ENCODE data around the gene GNA14. TPM values are rescaled to one million over a fixed set of nuclear protein-coding genes. Genes with fewer than 3 reads are reported as not detected.

The GNA14 gene
- total and polyA plus RNA-seq, 2 donors: 8.8 to 17.6 TPM

DNA sequence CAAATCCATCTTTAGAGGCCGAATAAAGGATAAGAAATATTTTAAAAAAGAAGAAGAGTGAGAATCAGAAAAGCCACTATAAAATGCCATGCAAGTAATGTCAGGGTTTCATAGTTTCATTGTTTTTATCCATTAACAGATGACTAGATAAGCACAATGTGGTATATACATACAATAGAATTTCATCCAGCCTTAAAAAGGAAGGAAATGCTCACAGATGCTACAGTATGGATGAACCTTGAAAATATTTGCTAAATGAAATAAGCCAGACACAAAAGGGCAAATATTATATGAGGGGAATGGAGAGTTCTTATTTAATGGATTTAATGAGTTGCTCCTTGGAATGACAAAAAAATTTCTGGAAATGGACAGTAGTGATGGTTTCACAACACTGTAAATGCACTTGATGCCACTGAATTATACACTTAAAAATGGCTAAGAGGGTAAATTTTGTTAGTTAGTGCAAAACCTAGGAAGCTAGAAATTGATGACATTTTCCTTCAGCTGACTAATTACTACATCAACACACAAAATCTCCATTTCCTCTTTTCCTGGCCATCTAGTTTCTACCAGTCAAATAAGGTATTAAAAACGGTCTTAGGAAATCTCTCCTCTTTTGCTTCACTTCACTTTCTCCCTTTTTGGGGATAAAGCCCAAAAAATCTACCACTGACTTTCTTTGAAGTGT lies 86.6 kb downstream of the GNA14 start:
- Histone ChIP-seq H3K4me3 (ENCODE audit: low read depth, low read length) (no peak overlapping the region), H3K4me1 (ENCODE audit: insufficient read depth) (no peaks in the 10 kb centered on the region), H3K36me3 (ENCODE audit: insufficient read depth) (no peaks in the 10 kb centered on the region), H3K27ac (ENCODE audit: low read depth) (no peak overlapping the region)
- no peak for DNase-seq (ENCODE audit: extremely low spot score)
- WGBS: 79% methylated on average over 2 of the region's 2 CpGs

DNA sequence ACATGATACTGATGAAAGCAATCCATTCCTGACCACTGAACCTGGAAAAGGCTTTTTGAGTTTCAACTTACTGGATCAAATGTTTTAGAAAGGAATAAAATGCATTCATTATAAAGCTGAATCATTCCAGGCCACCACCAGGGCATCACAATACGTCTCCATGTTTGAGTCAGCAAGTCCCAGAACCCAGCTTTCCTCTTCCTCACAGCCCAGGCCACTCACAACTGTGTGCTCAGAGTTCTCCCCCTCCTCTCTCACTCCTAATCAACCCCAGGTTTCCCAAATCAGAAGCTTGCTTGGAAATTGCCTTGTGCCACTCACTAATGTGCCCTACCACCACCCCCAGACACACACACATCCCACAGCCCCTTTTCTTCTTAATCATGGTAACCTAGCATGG lies 91.7 kb downstream of the GNA14 start:
- H3K36me3 ChIP-seq (ENCODE audit: insufficient read depth): no peaks in the 10 kb centered on the region
- no peak for DNase-seq (ENCODE audit: extremely low spot score)
- no peak overlapping the region for H3K4me3 ChIP-seq (ENCODE audit: low read depth, low read length)
- WGBS: 83% methylated on average over 1 of the region's 1 CpG
- no peak overlapping the region for H3K27ac ChIP-seq (ENCODE audit: low read depth)
- H3K4me1 ChIP-seq (ENCODE audit: insufficient read depth): no peaks in the 10 kb centered on the region

DNA sequence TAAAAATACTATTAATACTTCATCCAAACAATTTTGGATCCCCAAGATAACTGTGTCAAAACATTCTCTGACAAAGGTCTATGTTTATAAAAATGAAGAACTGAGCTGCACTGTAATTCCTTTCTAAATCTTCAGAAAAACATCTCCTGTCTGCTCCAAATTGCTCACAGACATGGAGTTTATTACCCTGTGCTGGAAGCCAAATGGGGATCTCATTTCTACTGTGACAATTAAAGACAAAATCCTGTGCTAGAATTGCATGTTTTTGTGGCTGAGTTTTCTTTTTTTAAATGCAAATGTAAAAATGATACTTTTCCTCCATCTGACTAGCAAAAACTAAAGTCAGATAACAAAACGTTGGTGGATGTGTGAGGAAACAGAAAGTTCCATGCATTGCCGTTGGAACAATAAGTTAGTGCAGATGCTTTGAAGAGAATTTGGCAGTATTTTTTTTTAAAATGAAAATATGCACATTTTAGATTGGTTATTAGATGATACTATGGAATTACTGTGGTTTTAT lies 93.5 kb downstream of the GNA14 start:
- 19% methylated on average over 2 of the region's 2 CpGs for WGBS
- Histone ChIP-seq H3K4me1 (ENCODE audit: insufficient read depth) (no peaks in the 10 kb centered on the region), H3K27ac (ENCODE audit: low read depth) (no peak overlapping the region), H3K36me3 (ENCODE audit: insufficient read depth) (no peaks in the 10 kb centered on the region), H3K4me3 (ENCODE audit: low read depth, low read length) (no peak overlapping the region)
- peak; percentile 40 for DNase-seq (ENCODE audit: extremely low spot score)

DNA sequence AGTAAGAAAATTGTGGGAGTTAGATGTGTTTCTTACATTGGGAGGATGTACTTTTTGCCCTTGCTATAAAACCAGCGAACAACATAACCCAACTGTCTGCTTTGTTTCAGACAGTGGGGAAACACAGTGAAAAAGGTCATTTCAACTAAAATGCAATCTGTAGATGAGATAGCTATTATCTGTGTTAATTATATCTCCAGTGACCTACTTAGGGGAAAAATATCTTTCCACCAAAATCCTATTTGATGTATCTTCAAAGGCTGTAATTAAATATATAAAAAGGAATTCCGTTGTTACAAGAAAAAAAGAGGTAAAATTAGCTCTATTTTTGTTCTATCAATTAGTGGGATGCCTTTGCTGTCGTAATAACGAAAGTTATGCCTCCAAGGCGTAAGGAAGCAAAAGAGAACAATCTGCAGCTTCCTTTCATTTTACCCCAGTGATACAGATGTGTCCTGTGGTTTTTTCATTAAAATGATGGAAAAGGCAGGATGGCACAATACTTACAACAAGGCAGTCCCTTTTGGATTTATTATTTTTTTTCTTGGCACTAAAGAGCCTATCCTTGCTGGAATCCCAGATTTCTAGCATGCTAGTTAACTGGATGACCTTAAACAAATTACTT lies 100.9 kb downstream of the GNA14 start:
- no peak overlapping the region for H3K27ac ChIP-seq (ENCODE audit: low read depth)
- H3K4me3 ChIP-seq (ENCODE audit: low read depth, low read length): no peak overlapping the region
- H3K36me3 ChIP-seq (ENCODE audit: insufficient read depth): no peaks in the 10 kb centered on the region
- no peak for DNase-seq (ENCODE audit: extremely low spot score)
- 85% methylated on average over 5 of the region's 5 CpGs for WGBS
- no peaks in the 10 kb centered on the region for H3K4me1 ChIP-seq (ENCODE audit: insufficient read depth)

DNA sequence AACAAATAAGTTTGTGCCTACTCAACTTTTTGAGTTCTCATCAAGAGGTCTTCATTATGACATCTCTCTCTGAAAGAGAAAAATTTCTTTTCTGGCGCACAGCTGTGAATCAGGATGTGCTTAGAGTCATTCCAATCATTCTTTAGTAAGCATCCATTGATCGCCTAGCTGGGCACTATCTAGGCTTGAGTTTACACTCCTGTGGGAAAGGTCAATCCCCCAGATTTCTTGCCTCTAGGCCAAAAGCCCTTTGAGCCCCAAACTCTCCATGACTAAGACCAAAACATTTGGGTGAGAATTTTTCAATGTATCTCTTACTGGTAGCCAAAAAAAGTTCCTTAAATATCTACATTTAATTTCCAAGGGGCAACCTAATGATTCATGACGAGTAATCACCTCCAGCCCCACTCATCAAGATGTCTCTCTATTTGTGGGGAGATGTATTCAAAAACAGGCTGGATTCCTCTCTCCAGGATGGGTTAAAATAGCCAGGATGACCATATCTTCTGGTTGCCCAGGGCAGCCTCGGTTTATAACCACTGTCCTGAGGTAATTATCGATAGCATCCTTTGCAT lies 101.7 kb downstream of the GNA14 start:
- Histone ChIP-seq H3K4me1 (ENCODE audit: insufficient read depth) (no peaks in the 10 kb centered on the region), H3K4me3 (ENCODE audit: low read depth, low read length) (no peak overlapping the region), H3K36me3 (ENCODE audit: insufficient read depth) (no peaks in the 10 kb centered on the region), H3K27ac (ENCODE audit: low read depth) (no peak overlapping the region)
- no peak for DNase-seq (ENCODE audit: extremely low spot score)
- 90% methylated on average over 5 of the region's 5 CpGs for WGBS

DNA sequence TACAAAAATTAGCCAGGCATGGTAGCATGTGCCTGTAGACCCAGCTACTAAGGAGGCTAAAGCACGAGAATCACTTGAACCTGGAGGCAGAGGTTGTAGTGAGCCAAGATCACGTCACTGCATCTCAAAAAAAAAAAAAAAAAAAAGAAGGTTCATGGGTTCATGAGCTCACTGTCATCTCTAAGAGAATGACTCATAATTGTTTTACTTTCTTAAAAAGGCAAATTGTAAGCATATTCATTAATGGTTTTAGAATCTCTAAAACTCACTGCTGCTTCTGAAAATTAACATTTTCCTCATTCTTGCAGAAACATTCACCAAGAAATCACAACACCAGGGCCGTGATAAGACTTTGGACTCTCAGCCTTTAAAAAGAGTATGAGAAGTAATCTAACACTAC lies 103.6 kb downstream of the GNA14 start:
- WGBS: 78% methylated on average over 3 of the region's 3 CpGs
- no peaks in the 10 kb centered on the region for H3K4me1 ChIP-seq (ENCODE audit: insufficient read depth)
- H3K36me3 ChIP-seq (ENCODE audit: insufficient read depth): no peaks in the 10 kb centered on the region
- H3K27ac ChIP-seq (ENCODE audit: low read depth): no peak overlapping the region
- no peak for DNase-seq (ENCODE audit: extremely low spot score)
- no peak overlapping the region for H3K4me3 ChIP-seq (ENCODE audit: low read depth, low read length)

DNA sequence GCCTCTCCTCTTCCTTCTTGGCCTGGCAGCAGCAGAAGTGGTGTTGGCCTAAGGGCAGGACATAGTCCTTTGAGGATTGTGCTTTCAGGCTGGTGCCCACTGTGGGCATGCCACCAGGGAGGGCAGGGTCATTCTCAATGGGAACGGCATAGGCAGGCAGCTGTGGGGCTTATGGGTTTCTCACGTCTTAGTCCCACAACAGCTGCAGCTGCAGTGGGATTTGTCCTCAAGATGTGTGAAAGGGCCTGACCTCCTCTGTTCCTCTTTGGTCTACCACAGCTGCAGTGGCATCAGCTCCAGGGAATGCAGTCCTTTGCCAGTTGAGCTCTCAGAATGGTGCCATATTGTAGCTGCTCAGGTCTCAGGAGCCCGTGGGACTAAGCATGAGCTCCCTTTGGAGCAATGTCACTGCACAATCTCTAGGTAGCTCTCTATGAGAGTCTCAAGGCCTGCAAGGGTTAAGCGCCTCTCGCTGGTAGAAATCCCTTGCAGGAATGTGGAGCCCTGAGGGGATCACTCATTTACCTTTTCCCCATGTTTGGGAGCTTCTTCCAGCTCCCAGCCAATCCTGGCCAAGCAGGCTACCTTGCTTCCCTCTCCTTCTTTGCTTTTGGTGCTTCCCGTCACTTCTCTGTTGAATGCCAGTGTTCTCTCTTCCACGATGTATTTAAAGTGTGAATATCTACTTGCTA lies 104.8 kb downstream of the GNA14 start:
- no peak overlapping the region for H3K27ac ChIP-seq (ENCODE audit: low read depth)
- no peak for DNase-seq (ENCODE audit: extremely low spot score)
- H3K4me3 ChIP-seq (ENCODE audit: low read depth, low read length): no peak overlapping the region
- no peaks in the 10 kb centered on the region for H3K4me1 ChIP-seq (ENCODE audit: insufficient read depth)
- WGBS: 83% methylated on average over 7 of the region's 7 CpGs
- H3K36me3 ChIP-seq (ENCODE audit: insufficient read depth): no peaks in the 10 kb centered on the region

DNA sequence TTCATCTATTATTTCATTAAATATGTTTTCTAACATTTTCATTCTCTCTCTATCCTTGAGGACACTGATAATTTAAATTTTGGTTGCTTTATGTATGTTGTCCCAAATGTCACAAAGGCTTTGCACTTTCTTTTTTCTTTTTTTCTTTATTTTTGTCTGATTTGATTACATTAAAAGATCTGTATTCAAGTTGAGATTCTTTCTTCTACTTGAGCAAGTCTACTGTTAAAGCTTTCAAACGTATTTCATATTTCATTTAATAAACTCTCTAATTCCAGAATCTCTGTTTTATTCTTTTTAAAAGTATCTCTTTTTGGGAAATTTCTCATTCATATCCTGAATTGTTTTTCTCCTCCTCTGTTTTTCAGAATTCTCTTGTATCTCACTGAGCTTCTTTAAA lies 106.5 kb downstream of the GNA14 start:
- DNase-seq (ENCODE audit: extremely low spot score): no peak
- Histone ChIP-seq H3K4me3 (ENCODE audit: low read depth, low read length) (no peak overlapping the region), H3K27ac (ENCODE audit: low read depth) (no peak overlapping the region), H3K36me3 (ENCODE audit: insufficient read depth) (no peaks in the 10 kb centered on the region), H3K4me1 (ENCODE audit: insufficient read depth) (no peaks in the 10 kb centered on the region)
- WGBS: 92% methylated on average over 1 of the region's 1 CpG

DNA sequence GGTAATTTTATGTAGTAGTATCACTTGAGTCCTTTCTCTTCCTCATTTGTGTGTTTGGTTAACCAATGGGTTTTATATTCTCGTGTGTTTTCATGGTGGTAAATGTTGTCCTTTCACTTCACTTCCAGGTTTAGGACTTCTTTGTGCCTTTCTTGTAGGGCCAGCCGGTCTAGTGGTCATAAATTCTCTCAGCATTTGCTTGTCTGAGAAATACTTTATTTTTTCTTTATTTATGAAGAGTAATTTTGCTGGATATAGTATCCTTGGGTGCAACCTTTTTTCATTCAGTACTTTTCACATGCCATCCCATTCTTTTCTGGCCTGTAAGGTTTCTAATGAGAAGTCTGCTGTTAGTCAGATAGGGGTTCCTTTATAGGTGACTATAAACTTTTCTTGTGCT lies 107.1 kb downstream of the GNA14 start:
- WGBS: 93% methylated on average over 2 of the region's 2 CpGs

DNA sequence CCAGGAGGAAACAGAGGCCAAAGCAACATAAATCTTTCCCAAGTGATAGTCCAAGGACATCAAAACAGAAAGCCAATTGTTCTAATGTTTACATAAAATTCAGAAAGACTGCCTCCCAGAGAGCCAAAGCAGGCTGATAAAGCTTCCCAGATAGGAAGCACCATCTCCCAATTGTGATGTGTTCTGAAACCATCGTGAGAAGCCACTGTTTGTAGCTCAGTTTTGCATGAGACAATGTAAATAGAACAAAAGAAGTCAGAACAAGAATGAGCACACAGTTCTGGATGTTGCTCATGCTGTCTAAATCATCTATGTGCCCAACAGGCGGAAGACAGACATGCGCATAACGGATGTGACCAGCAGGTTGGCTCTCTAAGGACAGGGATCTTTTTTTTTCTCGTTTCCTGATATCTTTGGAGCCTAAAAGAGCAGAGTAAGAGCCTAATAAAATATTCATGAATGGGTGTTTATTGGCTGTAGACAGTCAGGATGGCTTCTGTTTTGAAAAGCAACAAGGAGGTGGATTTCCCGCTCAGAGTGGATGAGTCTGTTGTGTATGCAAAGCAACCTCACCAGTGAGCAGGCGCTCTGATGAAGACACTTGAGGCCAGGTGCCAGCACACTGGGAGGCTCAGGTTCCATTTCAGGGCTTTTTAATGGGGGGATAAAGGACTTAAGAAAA lies 113.6 kb downstream of the GNA14 start:
- WGBS: 74% methylated on average over 7 of the region's 7 CpGs
- H3K4me1 ChIP-seq (ENCODE audit: insufficient read depth): no peaks in the 10 kb centered on the region

More for the DNA sequence above, 107.1 kb downstream of the GNA14 start:
- Histone ChIP-seq H3K27ac (ENCODE audit: low read depth) (no peak overlapping the region), H3K4me1 (ENCODE audit: insufficient read depth) (no peaks in the 10 kb centered on the region), H3K36me3 (ENCODE audit: insufficient read depth) (no peaks in the 10 kb centered on the region), H3K4me3 (ENCODE audit: low read depth, low read length) (no peak overlapping the region)
- DNase-seq (ENCODE audit: extremely low spot score): no peak

DNA sequence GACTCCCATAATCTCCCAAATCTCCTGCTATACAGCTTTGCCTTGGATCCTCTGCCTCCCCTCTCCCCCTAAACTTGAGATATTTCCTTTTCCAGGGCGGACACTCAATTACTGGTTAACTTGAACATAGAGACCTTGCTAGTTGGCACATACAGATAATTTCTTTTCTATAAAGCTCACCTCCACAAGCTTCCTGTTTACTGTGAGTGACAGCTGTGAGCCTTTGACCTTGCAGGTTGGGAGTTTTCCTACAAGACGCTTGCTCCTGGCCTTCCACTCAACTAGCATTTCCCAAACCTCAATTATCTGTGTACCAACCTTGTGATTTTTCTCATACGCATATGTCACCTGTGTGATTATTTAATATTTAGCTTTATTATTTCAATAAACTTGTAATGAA lies 114.5 kb downstream of the GNA14 start:
- no peak for DNase-seq (ENCODE audit: extremely low spot score)
- no peaks in the 10 kb centered on the region for H3K36me3 ChIP-seq (ENCODE audit: insufficient read depth)
- no peaks in the 10 kb centered on the region for H3K4me1 ChIP-seq (ENCODE audit: insufficient read depth)
- H3K4me3 ChIP-seq (ENCODE audit: low read depth, low read length): no peak overlapping the region
- H3K27ac ChIP-seq (ENCODE audit: low read depth): no peak overlapping the region
- WGBS: 93% methylated on average over 3 of the region's 3 CpGs

More for the DNA sequence above, 113.6 kb downstream of the GNA14 start:
- Histone ChIP-seq H3K27ac (ENCODE audit: low read depth) (no peak overlapping the region), H3K4me3 (ENCODE audit: low read depth, low read length) (no peak overlapping the region), H3K36me3 (ENCODE audit: insufficient read depth) (no peaks in the 10 kb centered on the region)
- no peak for DNase-seq (ENCODE audit: extremely low spot score)

DNA sequence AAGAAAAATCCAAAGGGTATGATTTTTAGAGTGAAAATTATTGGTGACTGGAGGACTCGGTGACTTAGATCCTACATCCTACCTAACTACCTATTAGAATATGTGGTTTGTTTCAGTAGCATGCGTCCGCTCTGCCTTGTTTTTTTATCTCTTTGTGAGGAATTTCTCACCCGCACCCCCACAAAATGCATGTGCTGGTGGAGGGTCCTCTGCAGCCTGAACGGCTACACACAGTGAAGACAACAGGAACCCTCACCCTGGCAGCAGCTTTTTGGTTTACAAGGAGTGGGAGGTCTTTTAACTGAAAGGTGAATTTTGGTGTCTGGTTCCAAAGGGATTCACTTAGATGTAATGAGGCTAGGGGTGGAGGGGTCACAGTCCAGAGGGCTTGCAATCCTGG lies 115.5 kb downstream of the GNA14 start:
- WGBS: 93% methylated on average over 5 of the region's 5 CpGs
- no peak for DNase-seq (ENCODE audit: extremely low spot score)
- H3K4me3 ChIP-seq (ENCODE audit: low read depth, low read length): no peak overlapping the region

DNA sequence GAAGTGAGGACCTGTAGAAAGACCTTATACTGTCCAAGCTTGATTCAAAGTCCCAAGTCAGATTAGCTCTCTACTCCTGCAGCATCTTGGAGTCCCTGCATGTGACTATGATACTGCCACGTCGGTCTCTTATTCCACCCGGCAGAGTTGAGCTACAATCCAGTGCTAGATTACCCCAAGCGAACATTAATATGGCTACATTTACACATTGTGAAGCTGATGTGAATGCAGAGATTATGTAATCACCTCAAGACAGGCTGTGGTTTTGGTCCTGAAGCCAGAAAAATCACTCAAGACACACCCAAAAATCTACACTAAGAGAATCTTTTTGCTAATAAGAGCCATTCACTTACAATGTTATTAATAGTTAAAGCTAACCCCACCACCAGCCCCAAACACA lies 116.7 kb downstream of the GNA14 start:
- no peak overlapping the region for H3K4me3 ChIP-seq (ENCODE audit: low read depth, low read length)
- no peaks in the 10 kb centered on the region for H3K4me1 ChIP-seq (ENCODE audit: insufficient read depth)
- H3K36me3 ChIP-seq (ENCODE audit: insufficient read depth): peaks cover 2% of the 10 kb centered on the region
- DNase-seq (ENCODE audit: extremely low spot score): no peak
- no peak overlapping the region for H3K27ac ChIP-seq (ENCODE audit: low read depth)
- 92% methylated on average over 4 of the region's 4 CpGs for WGBS

More for the DNA sequence above, 115.5 kb downstream of the GNA14 start:
- H3K4me1 ChIP-seq (ENCODE audit: insufficient read depth): no peaks in the 10 kb centered on the region
- no peak overlapping the region for H3K27ac ChIP-seq (ENCODE audit: low read depth)
- H3K36me3 ChIP-seq (ENCODE audit: insufficient read depth): peaks cover 2% of the 10 kb centered on the region

All from urinary bladder (tissue), 4 donors.